CD4-positive, alpha-beta memory T cell (primary cell): ENCODE data around the gene RIMBP2. TPM values are rescaled to one million over a fixed set of nuclear protein-coding genes. Genes with fewer than 3 reads are reported as not detected.

ENCODE experiments used
- CTCF ChIA-PET: fragments of 350-600 bp; sonication (Branson Sonifier 250); formaldehyde crosslinking; loops from one replicate; lab custom pipeline; 2021; ENCODE audit warnings: inconsistent platforms; ENCODE audit not compliant: partially characterized antibody; lab: Charles Lee
- POLR2A ChIA-PET: fragments of 350-600 bp; sonication (Branson Sonifier 250); formaldehyde crosslinking; loops from one replicate; lab custom pipeline; 2021; ENCODE audit not compliant: partially characterized antibody; lab: Charles Lee
- DNase-seq, 5 donors: peaks; one replicate each; pipeline versions ENCODE4 v3.0.0 to v3.0.0-alpha.2; 2020 to 2022; ENCODE audit warnings: mixed read lengths in 1 of 5
- H3K27ac ChIP-seq: one replicate; pipeline ENCODE4 v1.7.0; 2013; ENCODE audit warnings: low read depth, low read length
- H3K27me3 ChIP-seq: 2 replicates; pipeline ENCODE4 v1.7.0; 2013; ENCODE audit warnings: mild to moderate bottlenecking, low read length, moderate library complexity; ENCODE audit not compliant: insufficient read depth
- H3K36me3 ChIP-seq: 2 replicates; pipeline ENCODE4 v1.7.0; 2013; ENCODE audit warnings: mild to moderate bottlenecking, low read length, moderate library complexity; ENCODE audit not compliant: insufficient read depth
- H3K4me1 ChIP-seq: 2 replicates; pipeline ENCODE4 v1.7.0; 2013; ENCODE audit warnings: mild to moderate bottlenecking, low read length, moderate library complexity; ENCODE audit not compliant: insufficient read depth
- H3K4me3 ChIP-seq, 2 donors: one replicate each; pipeline ENCODE4 v1.7.0; 2013; ENCODE audit warnings: low read length in 2 of 2, mild to moderate bottlenecking in 1 of 2
- H3K9me3 ChIP-seq, 2 donors: one replicate each; pipeline ENCODE4 v1.7.0; 2013; ENCODE audit warnings: low read length in 2 of 2, control low read depth in 1 of 2; ENCODE audit not compliant: control insufficient read depth in 1 of 2
- H3K27ac Mint-ChIP-seq, 7 donors: one replicate each; pipeline ENCODE4 v1.8.0; 2020 to 2021; ENCODE audit warnings: mixed read lengths in 7 of 7, mild to moderate bottlenecking in 6 of 7, inconsistent platforms in 3 of 7, moderate library complexity in 3 of 7
- H3K27me3 Mint-ChIP-seq, 2 donors: one replicate each; pipeline ENCODE4 v1.8.0; 2020 to 2021; ENCODE audit warnings: mixed read lengths in 2 of 2
- H3K36me3 Mint-ChIP-seq, 2 donors: one replicate each; pipeline ENCODE4 v1.8.0; 2020 to 2021; ENCODE audit warnings: mixed read lengths in 2 of 2, inconsistent platforms in 1 of 2, mild to moderate bottlenecking in 1 of 2
- H3K4me1 Mint-ChIP-seq, 4 donors: one replicate each; pipeline ENCODE4 v1.8.0; 2020 to 2021; ENCODE audit warnings: mixed read lengths in 4 of 4, mild to moderate bottlenecking in 1 of 4
- H3K4me3 Mint-ChIP-seq, 8 donors: one replicate each; pipeline ENCODE4 v1.8.0; 2020 to 2021; ENCODE audit warnings: mixed read lengths in 8 of 8, mild to moderate bottlenecking in 7 of 8, moderate library complexity in 6 of 8, inconsistent platforms in 3 of 8
- H3K9me3 Mint-ChIP-seq, 8 donors: one replicate each; pipeline ENCODE4 v1.8.0; 2020 to 2021; ENCODE audit warnings: mixed read lengths in 8 of 8, mild to moderate bottlenecking in 5 of 8, inconsistent platforms in 3 of 8, moderate library complexity in 1 of 8
- intact Hi-C: fragments of 100-400 bp; cut with micrococcal nuclease; formaldehyde crosslinking; loops from one replicate; pipeline ENCODE4 v1.15.1; 2023
- polyA plus RNA-seq, 2 donors: library from polyadenylated mRNA; unstranded; fragments of 300-500 nt; fragmentation: Illumina TruSeq; gene quantifications; one replicate each; pipeline ENCODE4 v1.2.3, GENCODE V29; 2021
- total RNA-seq, 2 experiments: library from RNA; stranded (reverse); gene quantifications; one replicate each; pipeline ENCODE4 v1.2.3, GENCODE V29; 2021

The RIMBP2 gene
- total and polyA plus RNA-seq, 4 experiments from 2014 or later, result 0.20 TPM; not detected in 3

- Mint-ChIP-seq H3K4me1 (no peaks in the 10 kb centered on the region), H3K9me3 (peaks cover 0 to 8% (median under 1%) of the 10 kb centered on the region in 8 donors), H3K27ac (no peak overlapping the region), H3K27me3 (peaks cover 0 to 1% of the 10 kb centered on the region in 2 donors), H3K36me3 (no peaks in the 10 kb centered on the region), H3K4me3 (no peak overlapping the region)
- intact Hi-C loops, result no loop called here
- Histone ChIP-seq H3K9me3 (no peaks in the 10 kb centered on the region), H3K27ac (no peak overlapping the region), H3K36me3 (no peaks in the 10 kb centered on the region), H3K4me3 (no peak overlapping the region), H3K4me1 (no peaks in the 10 kb centered on the region), H3K27me3 (no peaks in the 10 kb centered on the region)
- POLR2A ChIA-PET, result no interaction called here
- CTCF ChIA-PET, result no interaction called here
- no peak for DNase-seq
These were observed 228.3 kb downstream of the RIMBP2 start for GRCh38 chr12:130487636-130488357.

GRCh38 chr12:130486891-130487416 lies 229.1 kb downstream of the RIMBP2 start:
- Histone ChIP-seq H3K36me3 (no peaks in the 10 kb centered on the region), H3K4me1 (no peaks in the 10 kb centered on the region), H3K27ac (no peak overlapping the region), H3K9me3 (no peaks in the 10 kb centered on the region), H3K27me3 (no peaks in the 10 kb centered on the region), H3K4me3 (no peak overlapping the region)
- H3K4me3 Mint-ChIP-seq, result peak overlapping the region in 2 of 8 donors; percentile 15 to 60
- DNase-seq, result no peak
- CTCF ChIA-PET, result no interaction called here
- no peaks in the 10 kb centered on the region for H3K4me1 Mint-ChIP-seq
- no peak overlapping the region for H3K27ac Mint-ChIP-seq
- intact Hi-C loops, result no loop called here
- H3K9me3 Mint-ChIP-seq, result peaks cover 0 to 8% (median under 1%) of the 10 kb centered on the region in 8 donors
- H3K36me3 Mint-ChIP-seq, result no peaks in the 10 kb centered on the region
- H3K27me3 Mint-ChIP-seq, result peaks cover 0 to 1% of the 10 kb centered on the region in 2 donors
- POLR2A ChIA-PET, result no interaction called here

DNA sequence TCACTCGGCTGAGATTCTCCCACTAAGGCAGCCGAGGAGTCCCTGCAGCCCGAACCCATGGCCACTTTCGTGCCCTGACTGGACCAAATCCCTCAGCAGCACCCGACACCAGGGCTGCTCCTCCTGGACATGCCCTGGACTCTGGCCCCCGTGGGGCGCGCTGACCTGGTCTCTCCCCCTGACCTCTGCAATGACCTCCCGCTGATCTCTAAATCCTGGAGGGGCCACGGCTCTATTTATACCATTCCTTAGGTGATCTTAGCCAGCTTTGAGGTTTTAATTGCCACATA lies 230.0 kb downstream of the RIMBP2 start:
- H3K4me1 Mint-ChIP-seq, result no peaks in the 10 kb centered on the region
- ChIA-PET CTCF (no interaction called here), POLR2A (no interaction called here)

GRCh38 chr12:130485291-130486145 lies 230.6 kb downstream of the RIMBP2 start:
- no peaks in the 10 kb centered on the region for H3K36me3 ChIP-seq
- Mint-ChIP-seq H3K27me3 (peaks cover 0 to 1% of the 10 kb centered on the region in 2 donors), H3K27ac (no peak overlapping the region), H3K36me3 (no peaks in the 10 kb centered on the region), H3K9me3 (peaks cover 0 to 8% (median under 1%) of the 10 kb centered on the region in 8 donors), H3K4me3 (no peak overlapping the region), H3K4me1 (no peaks in the 10 kb centered on the region)
- H3K9me3 ChIP-seq, result no peaks in the 10 kb centered on the region
- POLR2A ChIA-PET, result no interaction called here
- no peaks in the 10 kb centered on the region for H3K27me3 ChIP-seq
- H3K4me1 ChIP-seq, result no peaks in the 10 kb centered on the region
- CTCF ChIA-PET, result no interaction called here
- H3K27ac ChIP-seq, result no peak overlapping the region
- no peak for DNase-seq
- intact Hi-C loops, result no loop called here
- no peak overlapping the region for H3K4me3 ChIP-seq

More for the DNA sequence above, 230.0 kb downstream of the RIMBP2 start:
- H3K27me3 Mint-ChIP-seq, result peaks cover 0 to 1% of the 10 kb centered on the region in 2 donors
- no peaks in the 10 kb centered on the region for H3K36me3 Mint-ChIP-seq
- intact Hi-C loops, result no loop called here
- no peak overlapping the region for H3K27ac ChIP-seq
- H3K36me3 ChIP-seq, result no peaks in the 10 kb centered on the region
- H3K27me3 ChIP-seq, result no peaks in the 10 kb centered on the region
- DNase-seq, result no peak
- H3K4me3 Mint-ChIP-seq, result no peak overlapping the region
- no peaks in the 10 kb centered on the region for H3K9me3 ChIP-seq
- peaks cover 0 to 8% (median under 1%) of the 10 kb centered on the region in 8 donors for H3K9me3 Mint-ChIP-seq
- H3K4me3 ChIP-seq, result no peak overlapping the region
- no peaks in the 10 kb centered on the region for H3K4me1 ChIP-seq
- no peak overlapping the region for H3K27ac Mint-ChIP-seq

- H3K27me3 ChIP-seq, result no peaks in the 10 kb centered on the region
- intact Hi-C loops, result no loop called here
- no peak for DNase-seq
- Mint-ChIP-seq H3K27me3 (peaks cover 0 to 1% of the 10 kb centered on the region in 2 donors), H3K27ac (no peak overlapping the region), H3K36me3 (no peaks in the 10 kb centered on the region), H3K4me1 (no peaks in the 10 kb centered on the region), H3K9me3 (peaks cover 0 to 3% (median 0%) of the 10 kb centered on the region in 8 donors), H3K4me3 (no peak overlapping the region)
- H3K9me3 ChIP-seq, result no peaks in the 10 kb centered on the region
- no peaks in the 10 kb centered on the region for H3K36me3 ChIP-seq
- CTCF ChIA-PET, result no interaction called here
- H3K27ac ChIP-seq, result no peak overlapping the region
- POLR2A ChIA-PET, result no interaction called here
- H3K4me1 ChIP-seq, result no peaks in the 10 kb centered on the region
- H3K4me3 ChIP-seq, result no peak overlapping the region
These were observed 231.9 kb downstream of the RIMBP2 start for GRCh38 chr12:130484221-130484620.

DNA sequence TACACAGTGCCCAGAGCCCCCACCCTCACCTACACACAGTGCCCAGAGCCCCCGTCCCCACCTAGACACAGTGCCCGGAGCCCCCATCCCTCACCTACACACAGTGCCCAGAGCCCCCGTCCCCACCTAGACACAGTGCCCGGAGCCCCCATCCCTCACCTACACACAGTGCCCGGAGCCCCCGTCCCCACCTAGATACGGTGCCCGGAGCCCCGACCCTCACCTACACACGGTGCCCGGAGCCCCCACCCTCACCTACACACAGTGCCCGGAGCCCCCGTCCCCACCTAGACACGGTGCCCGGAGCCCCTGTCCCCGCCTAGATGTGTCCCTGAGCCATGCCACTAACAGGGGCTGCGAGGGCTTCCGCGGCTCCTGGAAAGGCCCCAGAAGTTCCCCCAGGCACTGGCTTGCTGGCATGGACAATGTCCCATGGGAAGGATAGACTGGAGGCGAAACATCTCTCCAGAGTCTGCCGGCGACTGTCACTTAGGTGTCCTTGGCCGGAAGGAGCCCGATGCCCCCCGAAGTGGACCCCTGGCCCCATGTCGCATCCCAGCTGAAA lies 232.4 kb downstream of the RIMBP2 start:
- Histone ChIP-seq H3K9me3 (no peaks in the 10 kb centered on the region), H3K4me1 (no peaks in the 10 kb centered on the region), H3K36me3 (no peaks in the 10 kb centered on the region), H3K27me3 (no peaks in the 10 kb centered on the region), H3K4me3 (no peak overlapping the region), H3K27ac (no peak overlapping the region)
- Mint-ChIP-seq H3K9me3 (peaks cover 0 to under 1% (median 0%) of the 10 kb centered on the region in 8 donors), H3K27me3 (peaks cover 0 to 1% of the 10 kb centered on the region in 2 donors), H3K4me1 (no peaks in the 10 kb centered on the region), H3K36me3 (no peaks in the 10 kb centered on the region), H3K4me3 (no peak overlapping the region), H3K27ac (no peak overlapping the region)
- no peak for DNase-seq
- POLR2A ChIA-PET, result no interaction called here
- intact Hi-C loops, result no loop called here
- CTCF ChIA-PET, result no interaction called here

GRCh38 chr12:130482448-130482847 lies 233.7 kb downstream of the RIMBP2 start:
- Mint-ChIP-seq H3K9me3 (peaks cover 0 to 2% (median 0%) of the 10 kb centered on the region in 8 donors), H3K27ac (no peak overlapping the region), H3K36me3 (no peaks in the 10 kb centered on the region), H3K4me1 (no peaks in the 10 kb centered on the region), H3K4me3 (no peak overlapping the region), H3K27me3 (peaks cover 0 to 1% of the 10 kb centered on the region in 2 donors)
- ChIA-PET CTCF (no interaction called here), POLR2A (no interaction called here)
- DNase-seq, result no peak
- Histone ChIP-seq H3K4me1 (no peaks in the 10 kb centered on the region), H3K4me3 (no peak overlapping the region), H3K9me3 (no peaks in the 10 kb centered on the region), H3K36me3 (no peaks in the 10 kb centered on the region), H3K27ac (no peak overlapping the region), H3K27me3 (no peaks in the 10 kb centered on the region)
- intact Hi-C loops, result no loop called here
